ENCODE measurements around the gene HOXB7.

The HOXB7 gene

GRCh38 chr17:48579471-48579759 is 31.4 kb downstream of the HOXB7 start:
- peak overlapping the region; percentile 84 for H3K4me3 ChIP-seq (ENCODE audit: low read depth, low read length)
- no peak for TF ChIP-seq CTCF (IDR thresholded peaks at IDR 0.05; ENCODE audit: low read depth, low read length, missing control alignments)
- no peak for DNase-seq (ENCODE audit: low read depth)

GRCh38 chr17:48578616-48579470 is 32.0 kb downstream of the HOXB7 start:
- TF ChIP-seq CTCF (IDR thresholded peaks at IDR 0.05; ENCODE audit: low read depth, low read length, missing control alignments) = peak; percentile 14
- H3K4me3 ChIP-seq (ENCODE audit: low read depth, low read length) = peak overlapping the region; percentile 84
- no peak for DNase-seq (ENCODE audit: low read depth)

- peak within 1 kb of the TSS; percentile 84 for H3K4me3 ChIP-seq (ENCODE audit: low read depth, low read length)
- peak; percentile 44 for DNase-seq (ENCODE audit: low read depth)
These were observed 32.7 kb downstream of the HOXB7 start, which contains the start of gene HOXB4 for GRCh38 chr17:48577946-48578615. HOXB4 (minus strand) TSS chr17:48578350; CDS start chr17:48578319, 31 bp downstream.

GRCh38 chr17:48577330-48577945 is 33.4 kb downstream of the HOXB7 start:
- no peak for TF ChIP-seq CTCF (IDR thresholded peaks at IDR 0.05; ENCODE audit: low read depth, low read length, missing control alignments)
- DNase-seq (ENCODE audit: low read depth) = no peak
- peak overlapping the region; percentile 84 for H3K4me3 ChIP-seq (ENCODE audit: low read depth, low read length)

More at GRCh38 chr17:48577946-48578615, 32.7 kb downstream of the HOXB7 start, which contains the start of gene HOXB4:
- no peak for TF ChIP-seq CTCF (IDR thresholded peaks at IDR 0.05; ENCODE audit: low read depth, low read length, missing control alignments)

- peak overlapping the region; percentile 84 for H3K4me3 ChIP-seq (ENCODE audit: low read depth, low read length)
These were observed 34.1 kb downstream of the HOXB7 start for GRCh38 chr17:48576479-48577309.

More at GRCh38 chr17:48576479-48577309, 34.1 kb downstream of the HOXB7 start:
- no peak for DNase-seq (ENCODE audit: low read depth)
- no peak for TF ChIP-seq CTCF (IDR thresholded peaks at IDR 0.05; ENCODE audit: low read depth, low read length, missing control alignments)
